Fibroblast of skin of right biceps (primary cell): ENCODE results near the gene LRMDA.

Experiments
- DNase-seq: peaks from one replicate; pipeline ENCODE4 v3.0.0-alpha.2; 2013

The LRMDA gene

GRCh38 chr10:75477680-75478079 lies 46.3 kb downstream of the LRMDA start:
- DNase-seq: no peak

DNA sequence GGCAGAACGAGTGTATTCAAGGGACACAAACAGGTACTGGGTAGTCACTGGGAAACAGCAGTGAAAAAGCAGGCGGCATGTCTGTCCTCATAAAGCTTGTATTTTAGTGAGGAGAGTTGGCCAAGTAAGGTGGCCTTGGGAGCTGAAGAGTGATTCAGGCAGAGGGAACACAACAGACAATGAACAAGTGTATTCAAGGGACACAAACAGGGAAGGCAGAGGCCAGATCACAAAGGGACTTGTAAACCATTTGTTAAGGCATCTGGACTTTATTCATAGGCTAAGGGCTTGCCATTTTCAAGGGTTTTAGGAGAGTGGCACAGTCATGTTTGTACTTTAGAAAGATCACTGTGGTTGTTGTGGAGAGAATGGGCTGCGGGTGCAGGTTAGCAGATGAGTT lies 49.0 kb downstream of the LRMDA start:
- DNase-seq: no peak

- DNase-seq: no peak
These were observed 51.8 kb downstream of the LRMDA start for GRCh38 chr10:75483188-75483587.

- DNase-seq: no peak
These were observed 53.3 kb downstream of the LRMDA start for GRCh38 chr10:75484717-75485116.

DNA sequence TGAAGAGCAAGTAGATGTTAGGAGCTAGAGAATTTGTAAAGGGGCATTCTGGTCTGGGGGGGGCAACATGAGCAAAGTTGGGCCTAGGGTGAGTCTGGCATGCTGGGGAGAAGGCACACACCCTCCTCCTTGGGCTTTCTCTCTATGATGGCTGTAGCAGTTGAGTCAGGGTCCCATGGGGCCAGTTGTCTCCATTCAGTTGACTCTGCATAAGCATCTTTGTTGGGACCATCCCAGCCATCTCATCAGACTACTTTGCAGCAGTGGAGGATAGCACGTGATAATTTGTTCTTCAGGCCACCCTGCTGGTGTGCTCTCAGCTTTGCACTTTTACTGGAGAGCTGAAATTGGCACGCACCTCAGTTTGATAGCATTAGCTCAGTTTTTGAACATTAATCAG lies 55.2 kb downstream of the LRMDA start:
- no peak for DNase-seq

GRCh38 chr10:75487087-75487754 lies 55.8 kb downstream of the LRMDA start:
- DNase-seq: no peak

DNA sequence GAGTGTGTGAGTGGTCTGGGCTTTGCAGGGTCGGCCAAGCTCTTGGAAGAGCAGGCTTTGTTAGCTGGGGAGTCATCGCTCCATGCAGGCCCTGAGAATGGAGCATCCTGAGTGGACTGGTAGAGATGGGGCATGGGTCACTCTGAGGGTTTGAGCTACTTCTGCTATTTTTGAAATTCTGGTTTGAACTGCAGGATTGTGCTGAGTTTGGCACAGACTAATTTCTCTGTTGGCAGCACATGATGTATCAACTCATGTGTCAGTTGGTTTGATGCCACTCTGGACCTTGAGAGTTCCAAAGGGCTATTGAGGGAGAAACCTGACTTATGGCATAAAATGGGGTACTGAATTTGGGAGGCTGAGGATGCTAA lies 56.3 kb downstream of the LRMDA start:
- DNase-seq: no peak

DNA sequence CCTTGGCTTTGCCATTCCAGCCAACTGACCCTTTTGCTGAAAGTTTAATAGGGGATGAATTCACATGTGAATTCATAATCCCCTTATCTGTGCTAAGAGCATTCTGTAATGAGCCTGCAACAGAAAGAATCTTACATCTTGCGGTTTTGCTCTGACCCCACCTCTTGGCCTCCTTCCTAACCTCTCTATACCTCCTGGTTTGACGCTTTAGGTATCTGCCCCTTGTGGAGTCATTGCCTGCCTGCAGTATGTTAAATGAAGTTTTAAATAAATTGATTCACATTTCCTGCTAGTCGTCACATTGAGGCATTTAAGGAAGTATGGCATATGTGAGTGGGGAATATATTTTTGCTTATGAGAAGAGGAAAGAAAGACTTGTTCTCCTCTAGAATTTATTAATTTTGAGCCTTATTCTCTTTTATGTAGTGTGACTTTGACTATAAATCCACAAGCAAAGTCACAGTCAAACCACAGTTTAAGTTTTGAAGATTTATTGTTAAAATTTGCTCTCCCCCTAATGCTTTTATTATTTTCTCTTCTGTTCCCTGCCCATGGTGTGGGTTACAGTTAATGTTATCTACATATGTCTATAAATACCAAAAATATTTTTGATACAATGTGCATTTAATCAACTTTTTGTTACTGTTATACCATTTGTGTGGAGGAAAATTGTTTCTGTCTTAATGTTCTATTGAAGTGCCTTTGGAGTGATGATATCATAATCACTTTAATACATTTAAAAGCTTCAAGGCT lies 60.9 kb downstream of the LRMDA start:
- peak; percentile 80 for DNase-seq

GRCh38 chr10:75493464-75493863 lies 62.0 kb downstream of the LRMDA start:
- DNase-seq: peak; percentile 82

DNA sequence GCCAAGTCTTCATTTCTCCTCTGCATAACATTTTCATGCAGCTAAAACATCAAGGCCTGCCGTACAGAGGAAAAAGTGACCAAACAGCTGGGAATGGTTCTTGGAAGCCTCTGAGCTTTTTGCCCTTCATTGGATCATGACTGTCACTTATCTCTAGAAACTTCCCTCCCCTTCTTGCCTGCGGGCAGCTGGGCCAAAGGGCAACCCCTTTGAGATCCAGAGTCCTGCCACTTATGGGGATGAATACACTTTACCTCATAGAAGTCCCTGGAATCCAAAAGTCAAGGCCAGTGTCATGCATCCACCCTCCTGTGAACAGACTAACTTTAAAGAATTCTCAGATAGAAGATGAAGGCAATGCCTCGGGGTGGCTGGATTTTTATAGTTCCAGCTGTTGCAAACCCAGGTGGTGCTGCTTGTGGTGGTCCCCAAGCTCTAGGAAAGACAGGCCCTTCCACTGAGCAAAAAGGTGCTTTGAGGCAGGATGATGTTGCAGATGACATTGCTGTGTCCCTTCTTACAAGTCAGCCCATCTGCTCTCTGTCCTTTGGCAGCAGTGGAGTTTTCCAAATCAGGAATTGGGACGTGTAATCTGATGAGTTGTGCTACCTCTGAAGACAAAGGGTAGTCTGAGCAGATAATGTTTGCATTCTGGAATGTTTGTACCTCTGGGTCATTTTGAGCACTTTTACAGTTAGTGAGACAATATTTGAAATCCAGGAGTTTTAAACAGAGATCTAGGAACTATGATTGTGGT lies 64.2 kb downstream of the LRMDA start:
- DNase-seq: no peak

DNA sequence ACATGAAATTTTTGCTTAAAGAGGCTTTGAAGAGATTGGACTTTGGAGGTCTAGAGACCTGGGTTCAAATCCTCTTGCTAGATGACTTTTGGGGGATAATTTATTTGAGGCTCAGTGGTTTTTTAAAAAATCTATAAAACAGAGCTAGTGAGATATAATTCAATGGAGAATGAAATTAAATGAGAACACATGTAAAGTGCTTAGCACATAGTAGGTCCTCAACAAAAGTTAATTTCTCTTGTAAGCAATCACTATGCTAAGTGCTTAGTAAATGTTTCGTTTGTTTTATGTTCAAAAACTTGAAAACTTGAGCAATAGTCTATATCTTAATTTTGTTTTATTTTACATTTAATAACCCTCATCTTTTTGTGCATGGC lies 64.8 kb downstream of the LRMDA start:
- no peak for DNase-seq

GRCh38 chr10:75497997-75498883 lies 66.8 kb downstream of the LRMDA start:
- DNase-seq: peak; percentile 92

- DNase-seq: peak; percentile 47
These were observed 67.5 kb downstream of the LRMDA start for GRCh38 chr10:75498884-75499350.

DNA sequence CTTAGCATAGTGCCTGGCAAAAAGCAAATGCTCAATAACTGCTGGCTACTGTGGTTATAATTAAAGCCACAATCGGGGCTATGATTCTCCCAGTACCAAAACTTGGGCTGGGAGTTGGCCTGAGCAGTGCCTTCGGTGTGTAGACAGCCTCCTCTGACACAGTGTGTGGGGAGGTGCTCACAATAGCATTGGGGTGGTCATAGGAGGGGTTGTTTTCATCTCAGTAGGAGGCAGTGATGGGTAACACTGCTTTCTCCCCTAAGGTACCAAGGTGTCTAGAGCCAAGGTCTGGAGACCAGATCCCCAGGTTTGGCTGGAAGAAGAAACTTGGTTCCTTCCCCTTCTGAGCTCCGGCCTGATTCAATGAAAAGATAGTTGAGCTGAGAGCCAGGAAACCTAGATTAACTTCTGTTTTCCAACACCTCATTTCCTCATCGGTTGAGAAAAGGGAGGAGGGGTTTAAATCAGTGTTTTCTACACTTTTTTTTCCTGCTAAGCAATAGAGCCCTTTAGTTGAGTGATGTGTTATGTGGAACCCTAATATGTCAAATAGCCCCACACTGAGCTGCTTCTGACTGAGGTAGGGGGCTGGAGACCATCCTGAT lies 68.2 kb downstream of the LRMDA start:
- no peak for DNase-seq

GRCh38 chr10:75502389-75502788 lies 71.0 kb downstream of the LRMDA start:
- DNase-seq: no peak

GRCh38 chr10:75502838-75503237 lies 71.4 kb downstream of the LRMDA start:
- no peak for DNase-seq

DNA sequence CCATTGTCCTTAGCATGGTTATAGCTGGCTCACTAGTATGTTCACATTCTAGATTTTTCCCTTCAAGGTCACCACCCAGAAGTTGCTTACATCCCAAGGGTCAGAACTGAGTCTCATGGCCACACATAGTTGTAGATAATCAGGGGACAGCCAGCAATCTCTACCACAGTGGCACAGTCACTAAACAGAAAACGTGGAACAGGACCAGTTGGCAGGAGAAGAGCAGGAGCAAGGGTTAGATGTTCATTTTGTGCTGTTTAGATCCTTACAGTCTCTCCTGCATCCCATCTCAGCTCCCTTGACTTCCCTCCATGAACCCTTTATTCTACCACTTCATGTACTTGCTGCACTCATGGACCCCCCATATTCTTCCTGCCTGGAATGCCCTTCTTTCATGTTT lies 73.9 kb downstream of the LRMDA start:
- no peak for DNase-seq

DNA sequence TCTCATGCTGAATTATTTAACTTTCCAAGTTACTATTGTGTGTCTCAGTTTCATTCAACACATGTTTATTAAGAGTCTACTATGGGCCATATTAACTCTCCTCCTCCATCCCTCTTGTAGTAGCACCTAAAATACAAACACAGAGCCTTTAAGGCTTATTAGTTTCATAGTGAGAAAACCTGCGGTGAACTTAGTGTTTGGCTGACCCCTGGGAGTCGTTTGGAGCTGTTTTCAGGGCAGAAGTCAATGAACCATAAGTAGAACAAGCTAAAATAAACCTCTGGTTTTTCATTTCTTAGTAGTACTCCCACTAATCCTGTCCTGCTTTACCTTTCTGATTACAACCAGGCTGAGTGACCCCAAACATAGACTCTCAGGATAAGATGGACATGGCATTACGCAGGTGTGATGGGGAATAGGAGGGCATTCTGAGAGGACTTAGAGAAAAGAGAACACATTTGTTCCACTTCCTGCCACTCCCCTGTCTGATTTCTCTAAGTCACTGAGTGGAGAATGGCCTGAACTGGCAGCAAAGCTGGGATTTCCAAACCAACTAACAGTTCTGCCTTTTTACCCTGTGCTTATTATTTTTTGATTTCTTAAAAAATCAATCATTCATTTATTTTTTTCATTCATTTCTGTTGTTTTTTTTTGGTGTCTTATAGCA lies 74.5 kb downstream of the LRMDA start:
- DNase-seq: no peak

GRCh38 chr10:75506930-75507329 lies 75.5 kb downstream of the LRMDA start:
- no peak for DNase-seq

GRCh38 chr10:75507469-75507868 lies 76.0 kb downstream of the LRMDA start:
- no peak for DNase-seq

DNA sequence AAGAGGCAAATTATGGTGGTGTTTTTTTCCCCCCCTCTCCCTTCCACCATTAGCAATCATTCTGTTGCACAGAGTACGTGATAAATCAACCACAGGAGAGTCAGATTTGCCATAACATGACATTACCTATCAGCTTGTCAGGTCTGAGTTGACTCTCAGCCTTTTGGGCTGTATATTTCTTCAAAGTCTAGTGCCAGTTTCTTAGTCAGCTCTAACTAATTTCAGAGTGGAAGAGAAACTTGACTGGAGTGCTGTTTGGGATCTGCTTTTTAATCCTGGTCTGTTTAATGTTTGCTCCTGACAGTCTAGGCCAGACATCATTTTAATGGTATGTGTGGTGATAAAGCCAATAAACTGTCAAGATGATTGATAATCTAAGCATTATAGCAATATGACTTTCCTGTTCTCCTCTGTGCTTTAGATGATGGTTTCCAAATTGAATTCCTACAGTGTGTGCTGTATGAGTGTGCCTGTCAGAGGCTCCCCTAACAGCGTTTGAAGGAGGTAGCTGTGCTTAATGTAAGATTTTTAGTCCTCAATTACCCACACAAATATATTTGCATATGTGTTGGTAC lies 76.9 kb downstream of the LRMDA start:
- DNase-seq: peak; percentile 98
